ENCODE results near the gene HEATR1.

DNA sequence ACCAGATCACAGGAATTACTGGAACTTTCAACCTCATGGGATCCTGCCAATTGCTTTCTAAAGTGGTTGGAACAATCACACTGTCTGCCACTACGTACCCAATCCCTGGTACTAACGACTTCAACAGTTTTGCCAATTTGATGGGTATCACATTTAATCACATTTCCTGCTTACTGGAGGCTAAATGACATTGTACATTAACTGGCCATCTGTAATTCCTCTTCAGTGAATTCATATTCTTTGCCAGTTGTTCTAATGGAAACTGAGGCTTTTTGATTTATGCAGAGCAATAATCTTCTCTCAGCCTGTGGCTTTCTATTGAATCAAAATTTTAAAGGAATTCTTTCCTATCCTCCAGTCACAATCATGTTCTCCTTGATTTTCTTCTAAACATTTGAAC is 42.3 kb downstream of the HEATR1 start:
- TF ChIP-seq EP300 (IDR thresholded peaks at IDR 0.05; ENCODE audit: low read depth): no peak
- no peak for TF ChIP-seq CTCF (IDR thresholded peaks at IDR 0.05)
- TF ChIP-seq POLR2A (IDR thresholded peaks at IDR 0.05): no peak
- no peak for TF ChIP-seq POLR2AphosphoS5 (IDR thresholded peaks at IDR 0.05)

Data from transverse colon (tissue), 4 donors.